Measurements from ENCODE around the gene KCNK10. TPM values are rescaled to one million over a fixed set of nuclear protein-coding genes. Genes with fewer than 3 reads are reported as not detected.

KCNK10 gene
- total RNA-seq, 6 experiments from 2014 or later, result not detected

DNA sequence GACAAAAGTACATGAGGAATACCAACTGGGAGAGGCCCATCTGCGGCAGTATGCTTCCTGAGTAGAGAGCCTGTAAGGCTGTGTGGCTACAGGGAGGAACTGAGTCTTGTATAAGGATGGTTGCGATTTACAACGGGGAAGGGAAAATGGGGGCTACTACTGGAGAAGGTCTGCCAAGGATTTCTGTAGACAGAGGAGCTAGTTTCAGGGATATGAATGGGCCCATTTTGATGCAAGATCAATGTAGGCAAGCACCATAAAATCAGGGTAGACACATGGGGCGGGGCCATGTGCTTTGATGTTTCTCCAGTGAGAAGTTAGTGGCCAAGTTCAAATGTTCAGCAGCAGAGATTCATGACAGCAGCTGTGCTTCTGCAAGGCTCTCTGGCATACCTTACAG, 168.7 kb downstream of the KCNK10 start:
- TF ChIP-seq, protein P1, sequence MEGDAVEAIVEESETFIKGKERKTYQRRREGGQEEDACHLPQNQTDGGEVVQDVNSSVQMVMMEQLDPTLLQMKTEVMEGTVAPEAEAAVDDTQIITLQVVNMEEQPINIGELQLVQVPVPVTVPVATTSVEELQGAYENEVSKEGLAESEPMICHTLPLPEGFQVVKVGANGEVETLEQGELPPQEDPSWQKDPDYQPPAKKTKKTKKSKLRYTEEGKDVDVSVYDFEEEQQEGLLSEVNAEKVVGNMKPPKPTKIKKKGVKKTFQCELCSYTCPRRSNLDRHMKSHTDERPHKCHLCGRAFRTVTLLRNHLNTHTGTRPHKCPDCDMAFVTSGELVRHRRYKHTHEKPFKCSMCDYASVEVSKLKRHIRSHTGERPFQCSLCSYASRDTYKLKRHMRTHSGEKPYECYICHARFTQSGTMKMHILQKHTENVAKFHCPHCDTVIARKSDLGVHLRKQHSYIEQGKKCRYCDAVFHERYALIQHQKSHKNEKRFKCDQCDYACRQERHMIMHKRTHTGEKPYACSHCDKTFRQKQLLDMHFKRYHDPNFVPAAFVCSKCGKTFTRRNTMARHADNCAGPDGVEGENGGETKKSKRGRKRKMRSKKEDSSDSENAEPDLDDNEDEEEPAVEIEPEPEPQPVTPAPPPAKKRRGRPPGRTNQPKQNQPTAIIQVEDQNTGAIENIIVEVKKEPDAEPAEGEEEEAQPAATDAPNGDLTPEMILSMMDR (IDR thresholded peaks at IDR 0.05), result no peak
- peaks cover 1% of the 10 kb centered on the region; the same call in 1 of the 2 replicates for H3K27me3 Mint-ChIP-seq (ENCODE audit: insufficient read depth)
- H3K9me3 Mint-ChIP-seq, result peaks cover 9% of the 10 kb centered on the region; the same call in 1 of the 2 replicates
- no peak overlapping the region for H3K4me3 Mint-ChIP-seq
- H3K4me1 Mint-ChIP-seq (ENCODE audit: low read depth), result no peaks in the 10 kb centered on the region
- no peak overlapping the region for H3K27ac Mint-ChIP-seq
- H3K36me3 Mint-ChIP-seq (ENCODE audit: low read depth), result no peaks in the 10 kb centered on the region
- DNase-seq, result no peak

DNA sequence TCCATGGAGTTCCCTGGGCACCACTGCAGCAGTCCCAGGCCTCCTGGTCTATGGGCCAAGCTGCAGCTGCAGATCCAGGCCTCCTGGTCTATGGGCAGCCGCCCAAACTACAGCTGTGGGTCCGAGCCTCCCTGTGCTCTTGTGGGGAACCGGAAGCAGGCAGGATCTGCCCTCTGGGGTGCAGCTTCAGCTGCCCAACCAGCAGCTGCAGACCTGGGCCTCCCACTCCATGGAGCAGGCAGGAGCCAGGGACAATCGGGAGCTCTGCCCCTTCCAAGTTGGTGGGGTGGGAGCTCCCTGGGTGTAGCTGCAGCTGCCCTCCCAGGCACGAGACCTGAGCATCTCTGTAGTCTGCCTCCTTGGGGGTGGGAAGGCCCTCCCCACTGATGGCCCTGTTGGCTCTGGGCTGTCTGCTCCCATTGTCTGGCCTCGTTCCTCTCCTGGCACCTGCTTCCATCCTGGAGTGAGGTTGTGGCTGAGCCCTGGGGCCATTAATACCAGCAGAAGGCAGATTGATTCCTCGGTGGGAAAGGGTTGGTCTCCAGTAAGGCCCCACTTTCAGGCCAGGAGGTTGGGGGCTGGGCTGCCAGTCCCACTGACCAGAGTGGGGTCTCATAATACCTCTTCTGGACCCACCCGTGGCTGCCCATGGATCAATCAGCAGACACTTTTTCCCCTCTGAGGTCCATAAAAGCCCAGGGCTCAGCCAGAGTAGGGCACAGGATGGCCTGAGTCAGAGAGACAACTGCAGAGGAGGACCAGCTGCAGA, 176.0 kb downstream of the KCNK10 start:
- H3K27me3 Mint-ChIP-seq (ENCODE audit: insufficient read depth), result 0 out of 2 replicates have a peak, but pooled peaks cover 3% of the 10 kb centered on the region
- H3K27ac Mint-ChIP-seq, result no peak overlapping the region
- TF ChIP-seq, protein P1 (IDR thresholded peaks at IDR 0.05), result no peak
- no peak for DNase-seq
- H3K36me3 Mint-ChIP-seq (ENCODE audit: low read depth), result no peaks in the 10 kb centered on the region
- H3K9me3 Mint-ChIP-seq, result peaks cover 13% of the 10 kb centered on the region
- no peak overlapping the region for H3K4me3 Mint-ChIP-seq
- no peaks in the 10 kb centered on the region for H3K4me1 Mint-ChIP-seq (ENCODE audit: low read depth)

DNA sequence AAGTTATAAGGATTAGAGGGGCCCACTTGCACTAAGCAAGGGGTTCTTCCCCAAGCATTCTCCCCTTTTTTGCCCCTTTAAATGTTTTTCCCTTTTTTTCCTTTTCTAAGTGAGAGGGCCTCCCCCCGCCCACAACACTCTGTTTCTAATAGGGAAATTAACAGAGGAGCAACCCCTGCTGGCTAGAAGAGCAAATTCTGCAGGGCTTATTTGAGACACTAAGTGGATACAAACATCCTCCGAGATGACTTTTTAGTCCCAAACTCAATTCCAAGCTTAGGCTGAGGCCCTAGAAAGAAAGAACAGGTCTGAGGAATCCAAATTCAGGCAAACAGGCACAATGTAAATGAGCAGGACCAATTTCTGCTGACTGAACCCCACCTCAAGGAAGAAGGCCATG, 179.3 kb downstream of the KCNK10 start:
- no peak overlapping the region for H3K4me3 Mint-ChIP-seq
- H3K9me3 Mint-ChIP-seq, result peaks cover 7% of the 10 kb centered on the region
- DNase-seq, result no peak
- no peaks in the 10 kb centered on the region for H3K36me3 Mint-ChIP-seq (ENCODE audit: low read depth)
- 0 out of 2 replicates have a peak, but pooled peaks cover 3% of the 10 kb centered on the region for H3K27me3 Mint-ChIP-seq (ENCODE audit: insufficient read depth)
- TF ChIP-seq, protein P1 (IDR thresholded peaks at IDR 0.05), result no peak
- H3K27ac Mint-ChIP-seq, result no peak overlapping the region
- no peaks in the 10 kb centered on the region for H3K4me1 Mint-ChIP-seq (ENCODE audit: low read depth)

DNA sequence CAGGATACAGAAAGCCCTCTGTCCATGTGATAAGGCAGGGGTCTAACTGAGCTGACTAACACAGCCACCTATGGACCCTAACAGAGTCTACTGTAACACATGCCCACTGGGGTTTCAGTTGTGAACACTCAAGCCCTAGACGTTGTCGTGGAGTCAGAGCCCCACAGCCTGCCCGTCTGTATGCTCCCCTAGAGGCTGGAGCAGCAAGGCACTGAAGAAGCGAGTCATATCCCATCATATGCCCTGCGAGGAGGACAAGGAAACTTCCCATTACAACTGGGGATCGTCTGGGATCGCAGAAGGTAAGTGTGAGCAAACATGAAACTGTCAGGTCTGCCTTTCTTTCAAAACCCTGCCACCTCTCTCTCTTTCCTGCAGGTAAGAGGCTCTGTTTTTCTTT, 180.1 kb downstream of the KCNK10 start:
- H3K36me3 Mint-ChIP-seq (ENCODE audit: low read depth), result no peaks in the 10 kb centered on the region

DNA sequence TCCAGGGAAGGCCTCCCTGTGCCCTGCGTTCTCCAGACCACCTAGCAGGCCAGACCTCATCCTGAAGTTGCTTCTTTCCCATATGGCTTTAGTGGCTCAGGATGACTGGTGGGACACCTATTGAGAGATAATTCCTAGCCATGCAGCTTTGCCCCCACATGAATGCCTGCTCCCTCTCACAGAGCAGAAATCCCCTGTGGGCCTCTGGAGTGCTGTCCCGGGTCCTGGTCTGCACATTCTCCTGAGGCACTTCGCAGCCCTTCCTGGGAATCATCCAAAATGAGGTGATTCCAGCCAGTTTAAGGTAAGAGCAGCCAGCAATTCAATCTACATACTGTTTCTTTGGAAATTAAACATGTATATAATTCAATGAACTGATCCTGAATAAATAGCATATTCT, 182.2 kb downstream of the KCNK10 start:
- H3K4me3 Mint-ChIP-seq, result no peak overlapping the region
- TF ChIP-seq, protein P1 (IDR thresholded peaks at IDR 0.05), result no peak
- H3K27ac Mint-ChIP-seq, result no peak overlapping the region
- peaks cover 7% of the 10 kb centered on the region; the same call in 1 of the 2 replicates for H3K27me3 Mint-ChIP-seq (ENCODE audit: insufficient read depth)
- H3K4me1 Mint-ChIP-seq (ENCODE audit: low read depth), result no peaks in the 10 kb centered on the region
- peaks cover 25% of the 10 kb centered on the region for H3K9me3 Mint-ChIP-seq
- DNase-seq, result no peak
- H3K36me3 Mint-ChIP-seq (ENCODE audit: low read depth), result no peaks in the 10 kb centered on the region

More for the DNA sequence above, 180.1 kb downstream of the KCNK10 start:
- no peak overlapping the region for H3K4me3 Mint-ChIP-seq
- no peak overlapping the region for H3K27ac Mint-ChIP-seq
- no peak for DNase-seq
- TF ChIP-seq, protein P1 (IDR thresholded peaks at IDR 0.05), result no peak
- H3K4me1 Mint-ChIP-seq (ENCODE audit: low read depth), result no peaks in the 10 kb centered on the region
- peaks cover 13% of the 10 kb centered on the region for H3K9me3 Mint-ChIP-seq
- H3K27me3 Mint-ChIP-seq (ENCODE audit: insufficient read depth), result 0 out of 2 replicates have a peak, but pooled peaks cover 3% of the 10 kb centered on the region

All from HFFc6 (cell line).